Measurements from ENCODE around the gene TYW5. TPM values are rescaled to one million over a fixed set of nuclear protein-coding genes. Genes with fewer than 3 reads are reported as not detected.

TYW5 gene
- total RNA-seq, 4 donors from 2014 or later: 6.3 to 8.2 (median 7.3) TPM

DNA sequence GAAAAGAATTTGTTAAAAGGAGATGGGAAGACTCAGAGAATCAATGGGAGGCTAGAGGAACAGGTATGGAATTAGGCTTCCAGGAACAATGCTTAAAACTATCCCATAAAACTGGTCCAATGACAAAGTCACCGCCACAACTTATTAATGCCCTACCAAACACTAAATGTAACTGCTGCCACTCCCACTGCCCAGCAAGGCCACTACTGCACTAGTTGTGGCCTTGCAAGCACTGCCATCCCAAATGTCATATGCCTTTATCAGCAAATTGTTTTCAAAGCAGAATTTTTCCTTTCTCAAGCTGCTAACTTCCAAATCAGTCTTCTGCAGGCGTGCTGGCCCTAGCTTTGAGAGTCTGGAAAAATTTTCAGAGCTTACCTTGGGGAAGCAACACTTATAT lies 58.7 kb downstream of the TYW5 start:
- no peak for DNase-seq (ENCODE audit: low spot score in 2 of 2)
- WGBS, 2 donors: 93 to 97% methylated on average over 2 of the region's 2 CpGs
- H3K4me3 ChIP-seq (ENCODE audit: low read depth, poor library complexity, severe bottlenecking): no peak overlapping the region
- intact Hi-C loops (cut with DNase I; ENCODE audit: low total_unique reads): no loop called here
- TF ChIP-seq POLR2A (IDR thresholded peaks at IDR 0.05): no peak
- TF ChIP-seq, protein P1, sequence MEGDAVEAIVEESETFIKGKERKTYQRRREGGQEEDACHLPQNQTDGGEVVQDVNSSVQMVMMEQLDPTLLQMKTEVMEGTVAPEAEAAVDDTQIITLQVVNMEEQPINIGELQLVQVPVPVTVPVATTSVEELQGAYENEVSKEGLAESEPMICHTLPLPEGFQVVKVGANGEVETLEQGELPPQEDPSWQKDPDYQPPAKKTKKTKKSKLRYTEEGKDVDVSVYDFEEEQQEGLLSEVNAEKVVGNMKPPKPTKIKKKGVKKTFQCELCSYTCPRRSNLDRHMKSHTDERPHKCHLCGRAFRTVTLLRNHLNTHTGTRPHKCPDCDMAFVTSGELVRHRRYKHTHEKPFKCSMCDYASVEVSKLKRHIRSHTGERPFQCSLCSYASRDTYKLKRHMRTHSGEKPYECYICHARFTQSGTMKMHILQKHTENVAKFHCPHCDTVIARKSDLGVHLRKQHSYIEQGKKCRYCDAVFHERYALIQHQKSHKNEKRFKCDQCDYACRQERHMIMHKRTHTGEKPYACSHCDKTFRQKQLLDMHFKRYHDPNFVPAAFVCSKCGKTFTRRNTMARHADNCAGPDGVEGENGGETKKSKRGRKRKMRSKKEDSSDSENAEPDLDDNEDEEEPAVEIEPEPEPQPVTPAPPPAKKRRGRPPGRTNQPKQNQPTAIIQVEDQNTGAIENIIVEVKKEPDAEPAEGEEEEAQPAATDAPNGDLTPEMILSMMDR (IDR thresholded peaks at IDR 0.05): no peak

GRCh38 chr2:199895406-199895805 lies 59.9 kb downstream of the TYW5 start:
- no peak for DNase-seq (ENCODE audit: low spot score in 2 of 2)
- WGBS, 2 donors: 55 to 60% methylated on average over 3 of the region's 3 CpGs
- intact Hi-C loops (cut with DNase I; ENCODE audit: low total_unique reads): no loop called here
- no peak for TF ChIP-seq POLR2A (IDR thresholded peaks at IDR 0.05)
- TF ChIP-seq, protein P1 (IDR thresholded peaks at IDR 0.05): no peak
- no peak overlapping the region for H3K4me3 ChIP-seq (ENCODE audit: low read depth, poor library complexity, severe bottlenecking)

DNA sequence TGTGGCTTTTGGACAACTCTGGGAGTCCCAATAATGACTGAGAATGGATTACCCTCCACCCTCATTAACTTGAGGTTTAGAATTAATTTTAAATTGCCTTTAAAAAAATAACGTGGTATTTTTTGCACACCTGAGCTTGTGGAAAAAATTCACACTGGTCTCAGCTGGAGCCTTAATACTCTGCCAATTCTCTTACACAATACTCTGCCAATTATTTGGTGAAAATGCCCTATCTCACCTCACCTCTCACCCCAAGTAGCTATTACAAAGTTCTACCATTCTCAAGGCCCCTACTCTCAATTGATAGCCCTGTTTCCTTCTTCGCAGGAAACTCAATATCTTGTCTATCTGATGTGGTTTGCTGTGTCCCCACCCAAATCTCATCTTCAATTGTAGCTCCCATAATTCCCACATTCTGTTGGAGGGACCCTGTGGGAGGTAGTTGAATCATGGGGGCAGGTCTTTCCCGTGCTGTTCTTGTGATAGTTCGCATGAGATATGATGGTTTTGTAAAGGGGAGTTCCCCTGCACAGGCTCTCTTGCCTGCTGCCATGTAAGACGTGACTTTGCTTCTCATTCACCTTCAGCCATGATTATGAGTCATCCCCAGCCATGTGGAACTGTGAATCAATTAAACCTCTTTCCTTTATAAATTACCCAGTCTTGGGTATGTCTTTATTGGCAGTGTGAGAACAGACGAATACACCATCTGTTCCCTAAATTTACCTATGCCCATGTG lies 71.6 kb downstream of the TYW5 start:
- DNase-seq (ENCODE audit: low spot score in 2 of 2): no peak
- no peak overlapping the region for H3K4me3 ChIP-seq (ENCODE audit: low read depth, poor library complexity, severe bottlenecking)
- intact Hi-C loops (cut with DNase I; ENCODE audit: low total_unique reads): no loop called here
- WGBS, 2 donors: 80 to 81% methylated on average over 6 of the region's 6 CpGs
- TF ChIP-seq POLR2A (IDR thresholded peaks at IDR 0.05): no peak
- TF ChIP-seq, protein P1 (IDR thresholded peaks at IDR 0.05): no peak

GRCh38 chr2:199882667-199883066 lies 72.6 kb downstream of the TYW5 start:
- no peak overlapping the region for H3K4me3 ChIP-seq (ENCODE audit: low read depth, poor library complexity, severe bottlenecking)
- intact Hi-C loops (cut with DNase I; ENCODE audit: low total_unique reads): no loop called here
- no peak for DNase-seq (ENCODE audit: low spot score in 2 of 2)
- TF ChIP-seq, protein P1 (IDR thresholded peaks at IDR 0.05): no peak
- no peak for TF ChIP-seq POLR2A (IDR thresholded peaks at IDR 0.05)

Other genes starting within 250 kb of the TYW5 start
- gene FTCDNL1, start 104.3 kb downstream of the TYW5 start, total RNA-seq: 1 to 10 TPM in 3 of 4 donors, not detected in 1; 1.9 to 2.9 (median 2.7) TPM
- 10 to 100 TPM; 12.1 to 13.7 (median 12.9) TPM for gene C2orf69, start 44.2 kb downstream of the TYW5 start, total RNA-seq
- gene MAIP1, start 91 bp upstream of the TYW5 start, total RNA-seq: 10 to 100 TPM; 20.9 to 23.7 (median 22.3) TPM